IPS-20b (cell line): ENCODE results near the gene C1QTNF5.

Source experiments
- H3K27ac ChIP-seq: one replicate; pipeline ENCODE4 v1.5.1; 2013; ENCODE audit warnings: low read length
- H3K27me3 ChIP-seq: 2 replicates; pipeline ENCODE4 v1.6.1; 2013; ENCODE audit warnings: mild to moderate bottlenecking, low read length, inconsistent platforms; ENCODE audit not compliant: insufficient read depth
- H3K36me3 ChIP-seq: 2 replicates; pipeline ENCODE4 v1.6.1; 2013; ENCODE audit warnings: low read depth, mild to moderate bottlenecking, inconsistent platforms, low read length, moderate library complexity; ENCODE audit not compliant: insufficient read depth
- H3K4me1 ChIP-seq: 2 replicates; pipeline ENCODE4 v1.6.1; 2013; ENCODE audit warnings: mild to moderate bottlenecking, control low read depth, inconsistent platforms, low read length, moderate library complexity; ENCODE audit not compliant: insufficient read depth
- H3K4me3 ChIP-seq: 2 replicates; pipeline ENCODE4 v1.5.1; 2013; ENCODE audit warnings: mild to moderate bottlenecking, low read length, inconsistent platforms
- H3K9ac ChIP-seq: 2 replicates; pipeline ENCODE4 v1.6.1; 2013; ENCODE audit warnings: low read depth, mild to moderate bottlenecking, inconsistent platforms, low read length, moderate library complexity
- H3K9me3 ChIP-seq: 2 replicates; pipeline ENCODE4 v1.6.1; 2013; ENCODE audit warnings: mild to moderate bottlenecking, low read depth, low read length, inconsistent platforms; ENCODE audit not compliant: insufficient read depth

C1QTNF5 gene

GRCh38 chr11:119362741-119363080, 22.0 kb upstream of the C1QTNF5 start:
- peaks cover 54% of the 10 kb centered on the region for H3K27me3 ChIP-seq
- H3K27ac ChIP-seq: no peak overlapping the region
- H3K9ac ChIP-seq: no peak overlapping the region

GRCh38 chr11:119361941-119362725, 21.4 kb upstream of the C1QTNF5 start:
- H3K36me3 ChIP-seq: peaks cover 19% of the 10 kb centered on the region; the same call in 1 of the 2 replicates
- H3K4me3 ChIP-seq: no peak overlapping the region; the same call in 1 of the 2 replicates
- no peak overlapping the region for H3K9ac ChIP-seq
- no peaks in the 10 kb centered on the region for H3K9me3 ChIP-seq
- no peak overlapping the region for H3K27ac ChIP-seq
- H3K4me1 ChIP-seq: peaks cover 16% of the 10 kb centered on the region
- H3K27me3 ChIP-seq: peaks cover 56% of the 10 kb centered on the region

More at GRCh38 chr11:119362741-119363080, 22.0 kb upstream of the C1QTNF5 start:
- Histone ChIP-seq H3K4me1 (peaks cover 16% of the 10 kb centered on the region), H3K4me3 (no peak overlapping the region), H3K9me3 (no peaks in the 10 kb centered on the region), H3K36me3 (peaks cover 15% of the 10 kb centered on the region; the same call in 1 of the 2 replicates)

- H3K4me3 ChIP-seq: peak overlapping the region; percentile 43; the same call in 1 of the 2 replicates
- no peak overlapping the region for H3K27ac ChIP-seq
- H3K4me1 ChIP-seq: peaks cover 16% of the 10 kb centered on the region
- no peak overlapping the region for H3K9ac ChIP-seq
- H3K9me3 ChIP-seq: no peaks in the 10 kb centered on the region
- H3K36me3 ChIP-seq: peaks cover 19% of the 10 kb centered on the region; the same call in 1 of the 2 replicates
- H3K27me3 ChIP-seq: peaks cover 49% of the 10 kb centered on the region
These were observed 20.5 kb upstream of the C1QTNF5 start for GRCh38 chr11:119361056-119361787.

GRCh38 chr11:119359365-119360214, 18.9 kb upstream of the C1QTNF5 start:
- peaks cover 19% of the 10 kb centered on the region for H3K4me1 ChIP-seq
- peaks cover 19% of the 10 kb centered on the region; the same call in 1 of the 2 replicates for H3K36me3 ChIP-seq
- H3K9ac ChIP-seq: no peak overlapping the region
- no peak overlapping the region for H3K4me3 ChIP-seq
- H3K27me3 ChIP-seq: peaks cover 50% of the 10 kb centered on the region
- H3K9me3 ChIP-seq: no peaks in the 10 kb centered on the region
- no peak overlapping the region for H3K27ac ChIP-seq

- no peak overlapping the region; the same call in 1 of the 2 replicates for H3K4me3 ChIP-seq
- H3K4me1 ChIP-seq: peaks cover 18% of the 10 kb centered on the region
- H3K27me3 ChIP-seq: peaks cover 27% of the 10 kb centered on the region
- peaks cover 19% of the 10 kb centered on the region; the same call in 1 of the 2 replicates for H3K36me3 ChIP-seq
- no peak overlapping the region for H3K9ac ChIP-seq
- no peak overlapping the region for H3K27ac ChIP-seq
- H3K9me3 ChIP-seq: no peaks in the 10 kb centered on the region
These were observed 16.4 kb upstream of the C1QTNF5 start for GRCh38 chr11:119357074-119357473.

- Histone ChIP-seq H3K9me3 (no peaks in the 10 kb centered on the region), H3K27me3 (peaks cover 21% of the 10 kb centered on the region), H3K9ac (peak overlapping the region; percentile 86; the same call in 1 of the 2 replicates), H3K4me3 (peak overlapping the region; percentile 84), H3K36me3 (peaks cover 19% of the 10 kb centered on the region; the same call in 1 of the 2 replicates), H3K27ac (no peak overlapping the region), H3K4me1 (peaks cover 12% of the 10 kb centered on the region)
These were observed 15.8 kb upstream of the C1QTNF5 start for GRCh38 chr11:119356349-119357031.

GRCh38 chr11:119355091-119355843, 14.6 kb upstream of the C1QTNF5 start:
- H3K27me3 ChIP-seq: peaks cover 21% of the 10 kb centered on the region
- H3K9me3 ChIP-seq: no peaks in the 10 kb centered on the region
- H3K4me1 ChIP-seq: peaks cover 3% of the 10 kb centered on the region; the same call in 1 of the 2 replicates
- peaks cover 19% of the 10 kb centered on the region; the same call in 1 of the 2 replicates for H3K36me3 ChIP-seq
- no peak overlapping the region for H3K27ac ChIP-seq
- no peak overlapping the region for H3K4me3 ChIP-seq
- H3K9ac ChIP-seq: no peak overlapping the region

GRCh38 chr11:119352857-119353260, 12.2 kb upstream of the C1QTNF5 start:
- no peak overlapping the region for H3K9ac ChIP-seq
- peaks cover 3% of the 10 kb centered on the region; the same call in 1 of the 2 replicates for H3K4me1 ChIP-seq
- peaks cover 22% of the 10 kb centered on the region for H3K27me3 ChIP-seq
- no peaks in the 10 kb centered on the region for H3K9me3 ChIP-seq
- H3K4me3 ChIP-seq: no peak overlapping the region
- no peak overlapping the region for H3K27ac ChIP-seq
- peaks cover 5% of the 10 kb centered on the region; the same call in 1 of the 2 replicates for H3K36me3 ChIP-seq

- no peaks in the 10 kb centered on the region for H3K9me3 ChIP-seq
- H3K4me1 ChIP-seq: peaks cover 3% of the 10 kb centered on the region; the same call in 1 of the 2 replicates
- H3K27ac ChIP-seq: no peak overlapping the region
- H3K4me3 ChIP-seq: no peak overlapping the region
- H3K27me3 ChIP-seq: peaks cover 30% of the 10 kb centered on the region
- no peaks in the 10 kb centered on the region for H3K36me3 ChIP-seq
- no peak overlapping the region for H3K9ac ChIP-seq
These were observed 10.5 kb upstream of the C1QTNF5 start for GRCh38 chr11:119351232-119351631.

GRCh38 chr11:119350302-119350701, 9.6 kb upstream of the C1QTNF5 start:
- H3K4me1 ChIP-seq: no peaks in the 10 kb centered on the region; the same call in 1 of the 2 replicates
- H3K36me3 ChIP-seq: no peaks in the 10 kb centered on the region
- H3K9me3 ChIP-seq: no peaks in the 10 kb centered on the region
- no peak overlapping the region for H3K4me3 ChIP-seq
- peaks cover 30% of the 10 kb centered on the region for H3K27me3 ChIP-seq
- no peak overlapping the region for H3K27ac ChIP-seq
- H3K9ac ChIP-seq: no peak overlapping the region
